Mesothelial cell of epicardium (in vitro differentiated cells): ENCODE results near the gene SNAPC4. TPM values are rescaled to one million over a fixed set of nuclear protein-coding genes. Genes with fewer than 3 reads are reported as not detected.

Source experiments
- DNase-seq, 2 experiments: peaks; one replicate each; pipeline ENCODE4 v3.0.0; 2021; ENCODE audit warnings: low spot score in 2 of 2; ENCODE audit not compliant: unreplicated experiment in 2 of 2
- H3K27ac Mint-ChIP-seq: 2 replicates; pipeline ENCODE4 v1.8.0; 2021; ENCODE audit warnings: mixed read lengths
- H3K27me3 Mint-ChIP-seq: 2 replicates; pipeline ENCODE4 v1.8.0; 2021; ENCODE audit warnings: low read depth, mixed read lengths
- H3K36me3 Mint-ChIP-seq: 2 replicates; pipeline ENCODE4 v1.8.0; 2021; ENCODE audit warnings: mixed read lengths
- H3K4me1 Mint-ChIP-seq: 2 replicates; pipeline ENCODE4 v1.8.0; 2021; ENCODE audit warnings: mixed read lengths
- H3K4me3 Mint-ChIP-seq: 2 replicates; pipeline ENCODE4 v1.8.0; 2021; ENCODE audit warnings: mild to moderate bottlenecking, moderate library complexity, mixed read lengths
- H3K9me3 Mint-ChIP-seq: 2 replicates; pipeline ENCODE4 v1.8.0; 2021; ENCODE audit warnings: mixed read lengths
- CTCF ChIP-seq: fragments of 200-600 bp; sonication (generic); IDR thresholded peaks from one replicate; pipeline ENCODE4 v1.5.0; 2021; ENCODE audit warnings: antibody characterized with exemption; ENCODE audit not compliant: unreplicated experiment
- total RNA-seq: library from RNA; stranded (reverse); gene quantifications from 3 replicates; pipeline ENCODE4 v1.2.1, GENCODE V29; 2021

The SNAPC4 gene
- total RNA-seq, 1 donor from 2014 or later, result 18.2 TPM

GRCh38 chr9:136364942-136365774, 34.8 kb downstream of the SNAPC4 start:
- H3K9me3 Mint-ChIP-seq, result no peaks in the 10 kb centered on the region
- DNase-seq, result no peak
- no peaks in the 10 kb centered on the region for H3K36me3 Mint-ChIP-seq
- no peak overlapping the region for H3K27ac Mint-ChIP-seq
- no peaks in the 10 kb centered on the region for H3K27me3 Mint-ChIP-seq
- peaks cover 11% of the 10 kb centered on the region for H3K4me1 Mint-ChIP-seq
- H3K4me3 Mint-ChIP-seq, result peak overlapping the region; percentile 20
- no peak for TF ChIP-seq CTCF

- TF ChIP-seq CTCF, result peak; percentile 12
- Mint-ChIP-seq H3K36me3 (no peaks in the 10 kb centered on the region), H3K4me1 (peaks cover 11% of the 10 kb centered on the region), H3K9me3 (no peaks in the 10 kb centered on the region), H3K27me3 (no peaks in the 10 kb centered on the region), H3K27ac (no peak overlapping the region), H3K4me3 (no peak overlapping the region)
- no peak for DNase-seq
These were observed 35.8 kb downstream of the SNAPC4 start for GRCh38 chr9:136363949-136364748.

DNA sequence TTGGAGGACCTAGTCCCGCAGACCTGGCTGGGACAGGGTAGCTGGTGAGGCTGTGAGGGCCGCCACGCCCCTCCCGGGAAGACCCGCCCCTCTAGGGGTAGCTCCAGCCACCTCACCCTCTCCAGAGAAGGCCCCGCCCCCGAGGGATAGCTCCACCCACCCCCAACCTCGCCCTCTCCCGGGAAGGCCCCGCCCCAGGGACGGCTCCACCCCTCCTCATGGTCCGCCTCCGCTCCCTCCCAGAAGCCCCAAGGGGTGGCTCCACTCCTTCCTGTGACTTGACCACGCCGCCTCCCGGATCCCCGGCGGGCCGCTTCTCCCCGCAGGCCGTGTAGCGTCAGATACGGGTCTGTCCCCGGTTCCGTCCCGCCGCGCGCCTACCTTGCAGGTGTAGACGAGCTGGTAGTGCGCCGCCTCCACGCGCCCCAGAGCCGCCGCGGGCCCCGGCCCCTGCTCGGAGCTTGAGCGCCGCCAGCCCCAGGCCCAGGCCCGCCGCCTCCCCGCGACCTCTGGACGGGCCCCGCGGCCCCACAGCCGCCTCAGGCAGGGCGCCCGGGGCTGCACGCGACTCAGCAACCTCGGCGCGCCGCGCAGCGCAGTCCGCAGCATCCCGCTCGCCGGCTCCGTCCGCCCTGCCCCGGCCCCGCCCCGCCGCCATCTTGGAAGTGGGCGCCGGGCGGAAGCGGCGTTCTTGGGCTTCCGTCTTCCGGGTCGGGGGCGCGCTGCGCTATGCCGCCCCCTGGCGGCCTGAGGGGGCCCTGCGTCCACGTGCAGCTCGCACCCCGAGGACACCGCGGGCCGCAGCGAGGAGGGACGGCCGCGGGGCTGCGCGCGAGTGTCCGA, 36.6 kb downstream of the SNAPC4 start, which contains the start of gene DNLZ:
TSS of gene DNLZ (minus strand) at position 639 of the 843 bp plus-strand sequence. CDS start at position 609, 30 bp downstream.
- DNase-seq, result peak; percentile 93 to 94
- TF ChIP-seq CTCF, result peak; percentile 97
- Mint-ChIP-seq H3K9me3 (no peaks in the 10 kb centered on the region), H3K27me3 (no peaks in the 10 kb centered on the region), H3K4me3 (peak within 1 kb of the TSS; percentile 82), H3K4me1 (peaks cover 11% of the 10 kb centered on the region), H3K27ac (peak within 1 kb of the TSS; percentile 87), H3K36me3 (no peaks in the 10 kb centered on the region)

- no peak for TF ChIP-seq CTCF
- H3K4me1 Mint-ChIP-seq, result peaks cover 11% of the 10 kb centered on the region
- H3K9me3 Mint-ChIP-seq, result no peaks in the 10 kb centered on the region
- H3K36me3 Mint-ChIP-seq, result no peaks in the 10 kb centered on the region
- H3K27ac Mint-ChIP-seq, result peak overlapping the region; percentile 53
- no peaks in the 10 kb centered on the region for H3K27me3 Mint-ChIP-seq
- DNase-seq, result no peak
- H3K4me3 Mint-ChIP-seq, result peak overlapping the region; percentile 82
These were observed 37.6 kb downstream of the SNAPC4 start for GRCh38 chr9:136362450-136362784.

GRCh38 chr9:136361754-136362449, 38.1 kb downstream of the SNAPC4 start:
- Mint-ChIP-seq H3K4me1 (peaks cover 11% of the 10 kb centered on the region), H3K36me3 (no peaks in the 10 kb centered on the region), H3K9me3 (no peaks in the 10 kb centered on the region), H3K27ac (no peak overlapping the region), H3K27me3 (no peaks in the 10 kb centered on the region), H3K4me3 (no peak overlapping the region)
- no peak for DNase-seq
- no peak for TF ChIP-seq CTCF
